ENCODE data around the gene SRXN1. TPM values are rescaled to one million over a fixed set of nuclear protein-coding genes. Genes with fewer than 3 reads are reported as not detected.

SRXN1 gene
- total RNA-seq, 6 donors from 2014 or later, result 10.5 to 58.2 (median 32.7) TPM

- WGBS, 2 donors, result 83 to 95% methylated on average over 2 of the region's 2 CpGs
- Histone ChIP-seq H3K4me3 (no peak overlapping the region), H3K27ac (no peak overlapping the region), H3K9me3 (no peaks in the 10 kb centered on the region), H3K4me1 (peaks cover 0 to 4% (median 0%) of the 10 kb centered on the region in 4 donors), H3K27me3 (no peaks in the 10 kb centered on the region), H3K36me3 (no peaks in the 10 kb centered on the region)
- TF ChIP-seq EP300 (IDR thresholded peaks at IDR 0.05) (no peak), POLR2AphosphoS5 (IDR thresholded peaks at IDR 0.05) (no peak), CTCF (IDR thresholded peaks at IDR 0.05) (no peak), POLR2A (IDR thresholded peaks at IDR 0.05) (no peak)
- DNase-seq (no peak), ATAC-seq (ENCODE audit: low FRiP score in 2 of 2) (no peak)
Observed at GRCh38 chr20:600141-600540, 52.9 kb downstream of the SRXN1 start.

GRCh38 chr20:598133-598850, 54.7 kb downstream of the SRXN1 start:
- Histone ChIP-seq H3K4me3 (no peak overlapping the region), H3K27ac (no peak overlapping the region), H3K4me1 (peaks cover 0 to 4% (median 0%) of the 10 kb centered on the region in 4 donors), H3K27me3 (no peaks in the 10 kb centered on the region), H3K36me3 (no peaks in the 10 kb centered on the region), H3K9me3 (no peaks in the 10 kb centered on the region)
- ATAC-seq (ENCODE audit: low FRiP score in 2 of 2) (no peak), DNase-seq (no peak)
- WGBS, 2 donors, result 85 to 87% methylated on average over 8 to 13 of the region's 13 CpGs
- TF ChIP-seq CTCF (IDR thresholded peaks at IDR 0.05) (no peak), POLR2A (IDR thresholded peaks at IDR 0.05) (no peak), POLR2AphosphoS5 (IDR thresholded peaks at IDR 0.05) (no peak), EP300 (IDR thresholded peaks at IDR 0.05) (no peak)

- 94 to 95% methylated on average over 1 to 2 of the region's 2 CpGs for WGBS, 2 donors
- no peaks in the 10 kb centered on the region for H3K36me3 ChIP-seq
- H3K4me3 ChIP-seq, result no peak overlapping the region
- no peak for DNase-seq
- H3K27me3 ChIP-seq, result no peaks in the 10 kb centered on the region
- H3K9me3 ChIP-seq, result no peaks in the 10 kb centered on the region
- ATAC-seq (ENCODE audit: low FRiP score in 2 of 2), result no peak
- H3K4me1 ChIP-seq, result peaks cover 0 to 2% (median 0%) of the 10 kb centered on the region in 4 donors
- no peak overlapping the region for H3K27ac ChIP-seq
- TF ChIP-seq POLR2A (IDR thresholded peaks at IDR 0.05) (no peak), CTCF (IDR thresholded peaks at IDR 0.05) (no peak), POLR2AphosphoS5 (IDR thresholded peaks at IDR 0.05) (no peak), EP300 (IDR thresholded peaks at IDR 0.05) (no peak)
Observed at GRCh38 chr20:597560-597959, 55.4 kb downstream of the SRXN1 start.

Other genes starting within 250 kb of the SRXN1 start
- 100 to 1,000 TPM in 3 of 6 donors, 10 to 100 TPM in 3; 63.4 to 179 (median 109) TPM for gene RBCK1, start 244.9 kb downstream of the SRXN1 start, total RNA-seq
- 10 to 100 TPM; 35.5 to 59.7 (median 37.5) TPM for gene TBC1D20, start 190.7 kb downstream of the SRXN1 start, total RNA-seq
- 100 to 1,000 TPM in 1 of 6 donors, 10 to 100 TPM in 5; 54.4 to 111 (median 79.8) TPM for gene CSNK2A1, start 109.4 kb downstream of the SRXN1 start, total RNA-seq
- gene TCF15, start 42.9 kb downstream of the SRXN1 start, total RNA-seq, result 1 to 10 TPM in 2 of 6 donors, under 1 TPM in 3, not detected in 1; 0.14 to 1.4 (median 0.39) TPM
- gene SCRT2, start 22.6 kb upstream of the SRXN1 start, total RNA-seq, result not detected
- 1 to 10 TPM in 5 of 6 donors, under 1 TPM in 1; 0.89 to 3.5 (median 3.1) TPM for gene SLC52A3, start 115.3 kb upstream of the SRXN1 start, total RNA-seq
- 10 to 100 TPM; 13.2 to 27.9 (median 19.9) TPM for gene FAM110A, start 180.5 kb upstream of the SRXN1 start, total RNA-seq